ENCODE data around the gene PTPRK. TPM values are rescaled to one million over a fixed set of nuclear protein-coding genes. Genes with fewer than 3 reads are reported as not detected.

Gene PTPRK
- total and polyA plus RNA-seq, 9 of the 15 experiments (the other 6 are each of a cell fraction or from before 2014, with no cell fraction given): 0.04 to 0.51 TPM; not detected in 7

- Histone ChIP-seq H2AFZ (ENCODE audit: low read depth, low read length) (no peak overlapping the region), H3K4me1 (replicated peaks in 1 of 2; ENCODE audit: control insufficient read depth in 2 of 2, insufficient read depth in 2 of 2, low read length in 2 of 2) (no peaks in the 10 kb centered on the region), H3K79me2 (ENCODE audit: control insufficient read depth, insufficient read depth, low read length) (no peaks in the 10 kb centered on the region), H3K9me1 (ENCODE audit: control insufficient read depth, insufficient read depth, low read length) (no peaks in the 10 kb centered on the region), H3K27ac (ENCODE audit: extremely low read depth, low read depth, low read length) (no peak overlapping the region), H3K36me3 (ENCODE audit: control insufficient read depth, insufficient read depth, low read length) (no peaks in the 10 kb centered on the region), H4K20me1 (replicated peaks; ENCODE audit: control insufficient read depth, insufficient read depth, low read length) (no peaks in the 10 kb centered on the region), H3K27me3 (ENCODE audit: control insufficient read depth in 2 of 2, insufficient read depth in 2 of 2, low read length in 2 of 2) (no peaks in the 10 kb centered on the region), H3K9ac (ENCODE audit: insufficient read depth in 1 of 2, low read depth in 2 of 2, low read length in 2 of 2) (no peak overlapping the region), H3K9me3 (replicated peaks; ENCODE audit: control insufficient read depth, insufficient read depth, low read depth, low read length) (no peaks in the 10 kb centered on the region), H3K4me2 (ENCODE audit: insufficient read depth, low read length) (no peak overlapping the region), H3K4me3 (no peak overlapping the region)
- ATAC-seq (no peak), FAIRE-seq (no peak), DNase-seq (ENCODE audit: extremely low read depth in 1 of 4, low spot score in 3 of 4) (no peak)
- no TSS peak for BruUV-seq (replicated peaks)
- POLR2A ChIA-PET: no interaction called here
- WGBS (ENCODE audit: insufficient coverage, low coverage, missing lambda C conversion rate): 0% methylated on average over 4 of the region's 4 CpGs
- CTCF ChIA-PET (ENCODE audit: low intra/inter-chr PET ratio): no interaction called here
- in situ Hi-C loops (cut with MboI): no loop called here
- intact Hi-C loops (cut with micrococcal nuclease): no loop called here
- TF ChIP-seq NCOA4 (IDR thresholded peaks at IDR 0.05; ENCODE audit: partially characterized antibody) (no peak), MAFK (IDR thresholded peaks at IDR 0.05; ENCODE audit: low read length) (no peak), MCM2 (IDR thresholded peaks at IDR 0.05; ENCODE audit: low read depth) (no peak), RAD21 (CRISPR knock-in tag; conservative IDR thresholded peaks at IDR 0.05 in 1 of 2, IDR thresholded peaks at IDR 0.05 in 1 of 2) (no peak), NR2C2 (CRISPR knock-in tag; IDR thresholded peaks at IDR 0.05) (no peak), NR2C2 (tag; IDR thresholded peaks at IDR 0.05) (no peak), ZNF551 (CRISPR knock-in tag; IDR thresholded peaks at IDR 0.05) (no peak), MGA (IDR thresholded peaks at IDR 0.05) (no peak), HES1 (IDR thresholded peaks at IDR 0.05; ENCODE audit: low read depth) (no peak), SETDB1 (IDR thresholded peaks at IDR 0.05; ENCODE audit: low read length) (no peak), U2AF1 (optimal IDR thresholded peaks at IDR 0.05; ENCODE audit: low read depth, low read length) (no peak), E2F3 (CRISPR knock-in tag; IDR thresholded peaks at IDR 0.05) (no peak)
These were observed 21.2 kb downstream of the PTPRK start for GRCh38 chr6:128499079-128499731.

Measured in K562 (cell line).